ENCODE measurements around the gene ABR. TPM values are rescaled to one million over a fixed set of nuclear protein-coding genes. Genes with fewer than 3 reads are reported as not detected.

The ABR gene
- total RNA-seq, 2 experiments from 2014 or later, result 144 to 145 TPM

DNA sequence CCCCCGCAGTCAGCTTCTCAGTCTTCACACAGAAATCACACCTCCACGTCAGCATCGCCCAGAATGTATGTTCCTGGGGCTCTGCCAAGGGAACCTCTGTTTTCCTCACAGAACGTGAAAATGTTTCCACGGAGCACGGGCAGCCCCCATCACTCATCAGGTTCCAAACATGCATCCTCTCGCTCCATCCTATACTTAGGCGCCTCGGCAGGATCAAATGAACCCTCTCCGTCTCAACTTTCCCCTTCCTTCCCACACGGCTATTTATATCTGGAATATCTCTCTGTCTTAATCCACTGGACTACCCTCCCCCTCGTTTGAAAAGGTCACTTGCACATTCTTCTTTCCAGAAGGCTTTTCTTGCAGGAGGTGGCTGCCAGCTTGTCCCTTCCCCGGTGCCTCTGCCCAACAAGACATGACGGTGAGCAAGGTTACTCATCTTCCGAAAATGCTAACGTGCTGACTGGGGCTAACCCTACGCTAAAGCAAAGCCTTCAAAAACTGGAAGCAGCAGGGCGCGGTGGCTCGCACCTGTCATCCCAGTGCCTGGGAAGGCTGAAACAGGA is 221.8 kb downstream of the ABR start:
- no peak overlapping the region for H3K4me3 Mint-ChIP-seq
- no peaks in the 10 kb centered on the region for H3K36me3 Mint-ChIP-seq (ENCODE audit: low read depth)
- H3K27ac Mint-ChIP-seq, result no peak overlapping the region
- no peaks in the 10 kb centered on the region for H3K4me1 Mint-ChIP-seq
- no peaks in the 10 kb centered on the region for H3K9me3 Mint-ChIP-seq
- peaks cover 4% of the 10 kb centered on the region for H3K27me3 Mint-ChIP-seq
- ChIA-PET POLR2A (no interaction called here), CTCF (interaction anchor here (1.4 kb wide), 1 partner anchor 39 kb away, joined by 4 read pairs; the partner anchor contains the start of gene TIMM22)
- no peak for DNase-seq

GRCh38 chr17:956905-957304 is 222.9 kb downstream of the ABR start:
- Mint-ChIP-seq H3K27ac (no peak overlapping the region), H3K36me3 (ENCODE audit: low read depth) (no peaks in the 10 kb centered on the region), H3K4me1 (no peaks in the 10 kb centered on the region), H3K27me3 (peaks cover 3% of the 10 kb centered on the region), H3K4me3 (no peak overlapping the region), H3K9me3 (no peaks in the 10 kb centered on the region)
- ChIA-PET CTCF (interaction anchor here (0.7 to 1.4 kb wide), 2 partner anchors 40 to 103 kb away, joined by 3 to 4 read pairs; partner anchors contain the start of gene TIMM22), POLR2A (no interaction called here)
- DNase-seq, result no peak

DNA sequence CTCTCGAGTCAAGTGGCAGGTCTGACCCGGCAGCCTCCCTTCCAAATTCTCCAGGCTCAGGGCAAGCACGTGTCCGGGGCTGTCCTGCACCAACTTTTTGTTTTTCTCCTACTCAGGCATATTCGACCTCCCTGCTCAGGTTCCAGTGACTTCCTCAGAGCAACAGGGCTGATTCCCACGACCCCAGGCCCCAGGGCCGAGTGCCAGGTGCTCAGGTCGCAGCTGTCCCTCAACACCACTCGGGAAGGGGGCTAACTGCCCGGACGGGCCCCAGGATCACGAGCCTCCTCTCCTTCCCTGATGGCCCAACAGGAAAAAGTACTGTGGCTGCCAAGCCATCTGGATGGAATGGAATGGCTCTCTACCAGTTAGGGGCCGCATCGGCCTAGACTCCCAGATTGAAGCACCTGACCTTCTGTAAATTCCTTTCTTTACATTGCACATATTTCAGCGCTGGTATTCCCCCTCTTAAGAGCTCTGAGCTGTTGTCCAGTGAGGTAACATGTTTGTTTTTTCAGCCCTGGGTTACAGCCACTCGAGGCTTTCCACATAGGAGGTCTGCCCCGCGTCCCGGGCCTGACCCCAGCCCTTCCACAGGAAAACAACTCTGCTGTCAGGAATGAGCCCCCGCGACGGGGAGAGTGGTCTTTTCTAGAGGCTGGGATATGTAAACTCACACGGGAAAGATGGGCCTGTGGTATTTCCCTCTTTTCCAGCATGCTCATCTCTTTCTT is 225.2 kb downstream of the ABR start:
- DNase-seq, result no peak
- ChIA-PET CTCF (no interaction called here), POLR2A (no interaction called here)
- no peaks in the 10 kb centered on the region for H3K36me3 Mint-ChIP-seq (ENCODE audit: low read depth)
- no peak overlapping the region for H3K27ac Mint-ChIP-seq
- H3K4me1 Mint-ChIP-seq, result peaks cover 1% of the 10 kb centered on the region
- H3K9me3 Mint-ChIP-seq, result no peaks in the 10 kb centered on the region
- H3K27me3 Mint-ChIP-seq, result peaks cover 12% of the 10 kb centered on the region
- no peak overlapping the region for H3K4me3 Mint-ChIP-seq

DNA sequence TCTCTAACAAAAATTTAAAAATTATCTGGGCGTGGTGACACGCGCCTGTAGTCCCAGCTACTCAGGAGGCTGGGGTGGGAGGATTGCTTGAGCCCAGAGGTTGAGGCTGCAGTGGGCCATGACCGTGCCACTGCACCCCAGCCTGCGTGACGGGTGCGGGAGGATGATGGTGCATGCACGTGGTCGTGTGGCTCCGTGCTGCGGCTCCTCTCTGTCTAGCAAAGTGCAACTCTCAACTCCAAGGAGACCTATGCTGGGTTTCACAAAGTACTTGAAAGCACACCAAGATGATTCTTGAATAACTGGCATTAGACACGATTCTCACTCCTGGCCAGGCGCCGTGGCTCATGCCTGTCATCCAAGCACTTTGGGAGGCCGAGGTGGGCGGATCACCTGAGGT is 226.0 kb downstream of the ABR start:
- H3K4me3 Mint-ChIP-seq, result no peak overlapping the region
- CTCF ChIA-PET, result no interaction called here
- no peaks in the 10 kb centered on the region for H3K9me3 Mint-ChIP-seq
- no peak overlapping the region for H3K27ac Mint-ChIP-seq
- no peak for DNase-seq
- H3K27me3 Mint-ChIP-seq, result peaks cover 12% of the 10 kb centered on the region
- POLR2A ChIA-PET, result no interaction called here
- H3K36me3 Mint-ChIP-seq (ENCODE audit: low read depth), result no peaks in the 10 kb centered on the region
- peaks cover 1% of the 10 kb centered on the region for H3K4me1 Mint-ChIP-seq

Other genes with a start within 250 kb of the ABR start
- under 1 TPM; 0.23 to 0.30 TPM for gene NXN, start 200.2 kb downstream of the ABR start, total RNA-seq
- gene TIMM22, start 182.9 kb downstream of the ABR start, total RNA-seq, result 1 to 10 TPM; 8.1 to 8.2 TPM
- gene BHLHA9, start 90.5 kb upstream of the ABR start, total RNA-seq, result not detected
- under 1 TPM; 0.73 to 0.80 TPM for gene TRARG1, start 99.7 kb upstream of the ABR start, total RNA-seq
- gene YWHAE, start 220.2 kb upstream of the ABR start, total RNA-seq, result 100 to 1,000 TPM; 352 to 374 TPM

Data from activated CD4-positive, alpha-beta memory T cell treated with anti-CD3 and anti-CD28 coated beads, Interleukin-2, amount 10 ng/mL, durations not matched to agents 7 days and 5 days (primary cell).